Liver (tissue), 3 donors: ENCODE measurements around the gene S100A12.

Experiments used
- ATF3 ChIP-seq: IDR thresholded peaks from 2 replicates; pipeline ENCODE4 v1.6.1; 2016; ENCODE audit warnings: antibody characterized with exemption
- EGR1 ChIP-seq, 2 donors: IDR thresholded peaks; 2 replicates each; pipeline ENCODE4 v1.6.1; 2016 to 2018; ENCODE audit warnings: antibody characterized with exemption in 2 of 2, low read depth in 2 of 2
- FOXA1 ChIP-seq: IDR thresholded peaks from 2 replicates; pipeline ENCODE4 v1.6.1; 2016; ENCODE audit warnings: antibody characterized with exemption
- JUND ChIP-seq, 2 donors: IDR thresholded peaks; 2 replicates each; pipeline ENCODE4 v1.6.1; 2016; ENCODE audit warnings: antibody characterized with exemption in 2 of 2
- RAD21 ChIP-seq, 2 donors: IDR thresholded peaks; 2 replicates each; pipeline ENCODE4 v1.6.1; 2016; ENCODE audit warnings: antibody characterized with exemption in 2 of 2, mild to moderate bottlenecking in 2 of 2
- REST ChIP-seq: IDR thresholded peaks from 2 replicates; pipeline ENCODE4 v1.6.1; 2016; ENCODE audit warnings: antibody characterized with exemption, mild to moderate bottlenecking
- RXRA ChIP-seq, 2 donors: IDR thresholded peaks; 2 replicates each; pipeline ENCODE4 v1.6.1; 2017 to 2018; ENCODE audit warnings: antibody characterized with exemption in 2 of 2, mild to moderate bottlenecking in 1 of 2
- SP1 ChIP-seq: IDR thresholded peaks from 2 replicates; pipeline ENCODE4 v1.6.1; 2018; ENCODE audit warnings: antibody characterized with exemption, mild to moderate bottlenecking
- TAF1 ChIP-seq: conservative IDR thresholded peaks from 2 replicates; pipeline ENCODE4 v1.6.1; 2016; ENCODE audit warnings: antibody characterized with exemption, mild to moderate bottlenecking
- YY1 ChIP-seq: IDR thresholded peaks from 2 replicates; pipeline ENCODE4 v1.6.1; 2016; ENCODE audit warnings: antibody characterized with exemption, mild to moderate bottlenecking
- ZBTB33 ChIP-seq: IDR thresholded peaks from 2 replicates; pipeline ENCODE4 v1.6.1; 2016; ENCODE audit warnings: antibody characterized with exemption
- TF ChIP-seq, protein P1 (sequence below): fragments of 150-350 bp; IDR thresholded peaks from 2 replicates; pipeline ENCODE4 v1.5.1; 2017; ENCODE audit warnings: improper control_type of control experiment, low read depth, low read length; ENCODE audit not compliant: missing input control
- donor health status: healthy.
- donor health status: healthy.

DNA sequence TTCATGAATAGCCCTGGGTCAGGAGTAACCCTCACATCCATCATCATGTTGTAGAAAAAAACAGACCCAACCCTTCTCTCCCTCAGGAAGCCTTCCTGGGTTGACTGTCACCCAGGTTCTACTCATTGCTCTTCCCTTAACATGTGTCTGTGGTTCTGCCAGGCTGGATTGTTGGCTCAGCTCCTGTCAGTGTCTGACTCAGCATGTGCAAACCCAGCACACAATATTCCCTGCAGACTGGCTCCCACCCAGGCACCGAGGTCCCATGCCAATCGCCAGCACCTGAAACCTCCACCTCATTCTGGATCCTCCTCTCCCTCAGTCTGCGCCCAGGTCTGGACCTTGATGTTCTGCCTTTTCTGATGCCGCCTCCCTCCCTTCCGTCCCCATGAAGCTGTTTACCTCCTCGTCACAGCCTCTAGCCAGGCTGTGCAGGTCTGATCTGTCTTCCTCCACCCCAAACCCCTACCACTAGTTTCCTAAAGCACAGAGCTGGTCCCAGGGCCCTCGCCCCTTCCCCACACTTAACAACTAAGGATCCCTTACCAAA is 19.8 kb upstream of the S100A12 start:
- TF ChIP-seq EGR1 (IDR thresholded peaks at IDR 0.05; ENCODE audit: low read depth in 2 of 2), result no peak
- TF ChIP-seq, protein P1, sequence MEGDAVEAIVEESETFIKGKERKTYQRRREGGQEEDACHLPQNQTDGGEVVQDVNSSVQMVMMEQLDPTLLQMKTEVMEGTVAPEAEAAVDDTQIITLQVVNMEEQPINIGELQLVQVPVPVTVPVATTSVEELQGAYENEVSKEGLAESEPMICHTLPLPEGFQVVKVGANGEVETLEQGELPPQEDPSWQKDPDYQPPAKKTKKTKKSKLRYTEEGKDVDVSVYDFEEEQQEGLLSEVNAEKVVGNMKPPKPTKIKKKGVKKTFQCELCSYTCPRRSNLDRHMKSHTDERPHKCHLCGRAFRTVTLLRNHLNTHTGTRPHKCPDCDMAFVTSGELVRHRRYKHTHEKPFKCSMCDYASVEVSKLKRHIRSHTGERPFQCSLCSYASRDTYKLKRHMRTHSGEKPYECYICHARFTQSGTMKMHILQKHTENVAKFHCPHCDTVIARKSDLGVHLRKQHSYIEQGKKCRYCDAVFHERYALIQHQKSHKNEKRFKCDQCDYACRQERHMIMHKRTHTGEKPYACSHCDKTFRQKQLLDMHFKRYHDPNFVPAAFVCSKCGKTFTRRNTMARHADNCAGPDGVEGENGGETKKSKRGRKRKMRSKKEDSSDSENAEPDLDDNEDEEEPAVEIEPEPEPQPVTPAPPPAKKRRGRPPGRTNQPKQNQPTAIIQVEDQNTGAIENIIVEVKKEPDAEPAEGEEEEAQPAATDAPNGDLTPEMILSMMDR, result no peak
- no peak for TF ChIP-seq RAD21 (IDR thresholded peaks at IDR 0.05)
- no peak for TF ChIP-seq ATF3
- no peak for TF ChIP-seq FOXA1
- no peak for TF ChIP-seq JUND (IDR thresholded peaks at IDR 0.05)
- no peak for TF ChIP-seq RXRA (IDR thresholded peaks at IDR 0.05)
- no peak for TF ChIP-seq TAF1
- TF ChIP-seq REST, result no peak
- no peak for TF ChIP-seq ZBTB33
- no peak for TF ChIP-seq SP1
- TF ChIP-seq YY1, result no peak
